NCI-H2171 (cell line): Measurements from ENCODE around the gene HRC.
"Not testable (repeated sequence)": the region's sequence is repeated elsewhere in the genome, so short reads cannot be mapped to it uniquely, and the experiment has no call there.

Experiments used
- DNase-seq: peaks from one replicate; lab custom pipeline; 2025; lab: John Stamatoyannopoulos, UW

Gene HRC

DNA sequence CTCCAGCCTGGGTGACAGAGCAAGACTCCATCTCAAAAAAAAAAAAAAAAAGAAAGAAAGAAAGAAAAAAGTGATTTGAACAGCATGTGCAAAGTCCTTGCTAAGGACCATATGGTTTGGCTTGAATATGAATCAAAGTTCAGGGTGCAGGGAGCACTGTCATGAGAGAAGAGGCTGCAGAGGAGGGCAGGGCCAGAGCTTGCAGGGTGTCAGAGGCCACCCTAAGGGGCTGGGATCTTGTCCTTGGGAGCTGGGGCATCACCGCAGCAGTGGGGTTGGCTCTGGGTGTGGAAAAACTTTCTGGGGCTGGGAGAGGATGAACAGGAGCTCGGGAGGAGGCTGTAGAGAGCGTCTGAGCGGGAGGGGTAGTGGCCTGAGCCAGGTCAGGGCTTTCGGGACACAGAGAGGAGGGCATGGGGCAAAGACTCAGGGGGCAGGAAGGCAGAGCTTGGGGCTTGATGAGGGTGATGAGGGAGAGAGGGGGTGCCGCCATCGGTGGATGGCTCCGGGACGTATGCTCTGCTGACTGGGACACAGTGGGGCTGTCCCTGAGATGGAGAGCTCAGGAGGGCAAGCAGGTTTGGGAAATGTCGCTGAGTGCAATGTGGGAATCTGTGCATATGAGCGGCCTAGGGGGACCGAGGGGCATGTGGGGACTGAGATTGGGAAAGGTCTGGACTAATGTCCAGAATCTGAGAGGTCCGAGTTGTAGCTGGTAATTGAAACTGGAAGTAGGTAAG is 5.4 kb upstream of the HRC start:
- no peak for DNase-seq

DNA sequence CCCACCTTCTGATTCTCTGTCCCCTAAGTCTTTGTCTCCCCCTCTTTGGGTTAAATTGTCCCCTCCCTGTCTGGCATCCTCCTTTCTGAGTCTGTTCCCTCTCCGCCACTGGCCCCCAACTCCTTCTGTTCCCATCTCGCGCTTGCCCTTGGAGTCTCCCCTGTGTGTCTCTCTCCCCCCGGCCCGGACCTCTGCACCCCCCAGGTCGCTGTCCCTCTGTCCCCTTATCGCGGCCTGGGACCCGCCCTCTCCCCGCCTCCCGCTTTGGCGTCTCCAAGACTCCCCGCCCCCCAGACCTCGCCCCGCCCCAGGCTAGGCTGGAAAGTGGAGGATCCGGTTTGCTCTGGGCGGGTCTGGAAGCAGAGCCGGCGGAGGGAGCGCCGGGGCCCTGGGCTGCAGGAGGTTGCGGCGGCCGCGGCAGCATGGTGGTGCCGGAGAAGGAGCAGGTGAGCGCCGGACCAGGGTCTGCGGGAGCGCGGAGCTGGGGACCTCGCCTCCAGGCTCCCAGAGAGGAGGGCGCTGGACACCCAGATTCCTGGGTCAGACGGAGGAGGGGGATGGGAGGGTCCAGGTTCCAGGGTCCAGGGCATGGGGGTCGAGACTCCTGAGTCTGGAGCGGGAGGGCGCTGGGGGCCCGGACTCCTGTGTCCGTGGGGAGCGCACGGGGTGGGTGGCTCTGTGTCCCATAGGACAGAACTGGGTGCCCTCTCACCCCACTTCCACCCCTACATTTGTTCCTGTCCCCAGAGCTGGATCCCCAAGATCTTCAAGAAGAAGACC is 2.4 kb upstream of the HRC start, which contains the start of gene TRPM4:
Gene TRPM4 (plus strand): TSS at position 348 of the 780 bp plus-strand sequence. CDS start 75 bp downstream, at position 423.
- peak; percentile 87 for DNase-seq

DNA sequence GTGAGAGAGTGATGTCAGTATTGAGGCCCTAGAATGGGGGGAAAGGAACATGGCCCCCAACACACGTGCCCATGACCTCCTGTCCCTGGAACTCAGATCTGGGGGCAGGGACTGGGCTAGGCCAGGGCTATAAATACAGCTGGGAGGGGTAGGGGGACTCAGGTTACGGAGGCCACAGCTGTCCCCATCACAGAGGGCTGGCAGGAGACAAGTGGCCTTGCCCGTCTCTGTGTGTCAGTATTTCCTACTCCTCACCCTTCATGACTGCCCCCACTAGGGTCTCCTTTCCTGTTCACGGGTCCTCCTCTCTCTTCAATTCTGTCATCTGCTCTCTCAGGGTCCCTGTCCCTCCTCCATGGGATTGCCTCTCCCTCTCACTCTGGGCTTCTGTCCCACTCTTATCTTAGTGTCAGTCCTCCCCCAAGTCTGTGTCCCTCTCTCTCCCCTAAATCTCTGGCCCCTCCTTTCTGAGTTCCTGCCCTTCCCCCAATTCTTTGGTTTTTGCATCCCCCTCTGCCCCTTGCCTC is 687 bp upstream of the HRC start:
- DNase-seq, result no peak

DNA sequence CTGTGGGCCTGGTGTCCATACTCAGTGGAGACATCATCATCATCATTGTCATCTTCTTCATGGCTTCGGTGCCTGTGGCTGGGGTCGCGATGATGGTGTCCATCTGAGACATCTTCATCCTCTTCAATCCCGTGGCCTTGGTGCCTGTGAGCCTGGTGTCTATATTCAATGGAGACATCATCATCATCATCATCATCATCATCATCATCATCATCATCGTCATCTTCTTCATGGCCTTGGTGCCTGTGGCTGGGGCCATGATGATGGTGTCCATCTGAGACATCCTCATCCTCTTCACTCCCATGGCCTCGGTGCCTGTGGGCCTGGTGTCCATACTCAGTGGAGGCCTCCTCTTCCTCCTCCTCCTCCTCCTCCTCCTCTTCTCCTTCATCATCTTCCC is 917 bp downstream of the HRC start:
- DNase-seq, result no peak

DNA sequence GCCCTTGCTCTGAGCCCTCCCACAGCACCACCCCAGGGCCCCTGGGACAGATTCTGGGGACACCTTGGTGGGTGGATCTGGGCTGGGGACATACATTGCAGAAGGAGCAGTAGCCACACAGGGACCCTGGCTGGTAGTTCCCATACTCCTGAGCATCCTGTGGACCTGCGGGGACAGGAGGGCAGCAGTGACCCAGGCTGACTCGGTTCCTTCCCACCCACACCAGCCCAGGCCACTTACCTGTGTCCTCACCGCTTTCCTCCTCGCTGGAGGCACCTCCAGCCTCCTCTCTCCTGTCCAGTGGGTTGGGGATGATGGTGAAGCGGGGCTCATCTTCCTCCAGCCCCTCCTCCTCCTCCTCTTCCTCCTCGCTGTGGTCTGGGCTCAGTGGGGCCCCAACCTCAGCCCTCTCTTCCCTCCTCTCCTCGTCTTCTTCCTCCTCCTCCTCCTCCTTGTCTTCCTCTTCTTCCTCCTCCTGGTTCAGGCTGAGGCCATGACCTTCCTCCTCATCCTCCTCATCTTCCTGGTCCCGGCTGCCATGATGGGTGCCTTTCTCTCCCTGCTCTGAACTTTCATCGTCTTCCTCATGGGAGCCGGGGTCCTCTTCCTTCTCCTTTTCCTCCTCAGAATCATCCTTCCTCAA is 1.9 kb downstream of the HRC start:
- DNase-seq, result no peak

DNA sequence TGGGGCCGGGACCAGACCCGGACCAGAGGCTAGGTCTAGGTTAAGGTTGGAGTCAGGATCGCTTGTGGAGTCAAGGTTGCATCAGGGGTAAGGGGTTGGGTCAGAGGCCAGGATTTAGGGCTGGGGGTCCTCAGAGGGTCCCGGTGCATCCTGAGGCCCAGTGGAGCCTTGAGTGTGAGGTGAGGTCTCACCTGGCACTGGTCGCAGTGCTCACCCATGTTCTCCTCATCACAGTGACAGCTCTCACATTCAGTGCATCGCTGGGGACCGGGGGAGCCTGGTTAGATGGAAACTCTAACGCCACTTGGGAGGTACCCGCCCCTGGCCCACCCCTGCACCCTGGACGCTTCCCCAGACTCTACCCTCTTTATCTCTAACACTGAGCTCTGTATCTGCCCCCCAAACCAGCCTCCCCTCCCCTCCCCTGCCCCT is 3.1 kb downstream of the HRC start:
- DNase-seq, result no peak

DNA sequence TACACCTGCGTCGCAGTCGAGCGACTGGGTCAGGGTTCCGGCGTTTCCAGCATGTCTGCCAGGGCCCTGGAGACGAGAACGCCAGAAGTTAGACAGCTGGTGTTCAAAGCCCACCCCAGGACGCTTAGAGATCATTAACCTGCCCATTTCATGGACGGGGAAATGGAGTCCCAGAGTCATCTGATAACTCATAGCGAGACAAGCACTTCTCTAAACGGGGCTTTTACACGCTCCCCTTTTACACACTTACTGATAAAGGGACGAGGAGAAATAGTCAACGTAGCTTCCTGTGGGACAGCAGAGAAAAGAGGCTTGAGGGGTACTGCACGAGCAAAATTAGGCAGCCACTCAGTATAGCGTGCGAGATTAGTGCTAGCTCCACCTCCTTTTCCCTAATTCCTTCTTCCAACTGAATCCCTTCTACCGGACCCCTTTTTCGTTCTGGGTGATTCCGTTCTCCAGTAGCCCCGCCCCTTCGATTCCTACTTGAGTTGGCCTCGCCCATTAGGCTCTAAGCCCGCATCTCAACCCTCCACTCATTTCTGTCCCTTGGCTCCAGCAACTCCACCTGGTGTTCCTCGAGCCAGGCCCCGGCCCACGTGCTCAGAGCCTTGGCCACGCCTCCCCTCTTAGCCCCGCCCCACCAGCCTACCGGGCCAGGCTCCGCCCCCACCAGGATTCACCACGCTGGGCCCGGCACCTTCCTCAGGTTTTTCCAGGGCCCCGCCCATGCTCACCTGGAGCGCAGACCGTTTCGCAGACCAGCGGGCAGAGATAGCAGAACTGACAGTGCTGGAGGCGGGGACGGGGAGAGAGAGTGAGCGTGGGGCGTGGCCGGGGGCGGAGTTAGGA is 3.7 kb downstream of the HRC start:
- peak; percentile 87 for DNase-seq

DNA sequence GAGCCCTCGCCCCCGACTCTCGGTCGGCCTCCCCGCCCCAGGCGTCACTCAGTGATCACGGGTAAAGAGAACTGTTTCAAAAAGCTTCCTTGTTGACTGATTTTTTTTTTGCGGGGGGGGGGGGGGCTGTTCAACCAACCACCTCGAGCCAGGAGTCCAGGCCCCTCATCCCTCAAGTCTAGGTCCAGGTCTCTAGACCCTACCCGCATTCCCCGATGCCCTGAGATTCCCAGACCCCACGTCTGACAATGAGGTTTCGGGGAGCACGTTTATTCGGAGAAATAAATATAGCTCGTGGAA is 4.3 kb downstream of the HRC start:
- no peak for DNase-seq

DNA sequence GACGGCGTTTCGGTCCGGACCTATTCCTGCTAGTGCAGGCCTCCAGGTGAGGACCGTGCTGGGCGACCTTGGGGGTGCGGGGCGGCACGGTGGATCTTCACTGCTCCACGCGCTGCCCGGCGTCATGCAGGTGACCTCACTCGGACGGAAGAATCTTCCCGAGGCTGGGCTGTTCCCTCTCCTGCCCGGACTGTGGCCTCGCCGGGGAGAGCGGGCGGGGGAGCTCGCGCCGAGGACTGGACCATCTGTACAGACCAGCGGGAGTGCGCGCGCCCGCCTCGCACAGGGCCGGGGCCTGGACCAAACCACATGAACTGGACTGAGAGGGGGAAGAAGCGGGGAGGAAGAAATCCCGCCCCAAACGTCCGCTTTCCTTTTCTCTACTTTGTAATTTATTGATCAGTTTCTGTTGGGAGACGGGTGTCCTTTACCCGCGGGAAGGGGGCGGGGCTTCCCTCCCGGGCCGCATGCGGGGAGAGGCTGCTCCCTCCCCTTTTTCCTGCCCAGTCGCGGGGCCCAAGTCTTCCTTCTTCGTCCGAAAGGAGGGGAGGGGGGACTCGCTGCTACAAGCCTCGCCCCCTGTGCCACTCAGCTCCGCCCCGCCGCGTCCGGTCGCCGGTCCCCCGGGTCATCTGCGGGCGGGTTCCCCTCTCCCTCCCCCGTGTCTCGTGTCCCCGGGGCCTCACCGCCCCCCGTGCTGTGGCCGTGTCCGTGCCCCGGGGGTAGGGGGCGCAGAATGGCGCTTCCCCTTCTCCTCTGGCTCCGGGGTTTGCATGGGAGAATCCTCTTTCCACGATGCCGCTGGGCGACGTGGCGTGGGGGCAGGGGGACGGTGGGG is 4.9 kb downstream of the HRC start:
- peak; percentile 72 for DNase-seq

DNA sequence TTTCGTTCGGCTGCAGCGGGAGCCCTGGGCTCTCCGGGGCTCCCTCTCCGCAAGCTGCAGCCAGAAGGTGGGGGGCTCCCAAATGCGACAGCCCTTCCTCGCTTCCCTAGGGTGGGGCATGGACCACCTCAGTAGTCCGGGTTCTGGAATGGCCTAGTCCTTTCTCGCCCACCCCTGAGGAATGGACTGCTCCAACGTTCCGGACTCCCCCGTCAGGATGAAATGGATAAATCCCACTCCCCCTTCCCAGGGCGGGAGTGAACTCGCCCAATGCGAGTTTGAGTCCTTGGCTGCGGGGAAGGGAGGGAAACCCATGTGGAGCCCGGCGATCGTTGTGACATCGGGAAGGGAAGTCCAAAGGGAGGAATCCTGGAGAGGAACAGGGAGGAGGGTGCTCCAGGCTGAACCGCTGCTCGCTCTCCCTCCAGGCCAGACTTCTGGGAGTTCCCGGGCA is 5.5 kb downstream of the HRC start:
- DNase-seq, result peak; percentile 76

DNA sequence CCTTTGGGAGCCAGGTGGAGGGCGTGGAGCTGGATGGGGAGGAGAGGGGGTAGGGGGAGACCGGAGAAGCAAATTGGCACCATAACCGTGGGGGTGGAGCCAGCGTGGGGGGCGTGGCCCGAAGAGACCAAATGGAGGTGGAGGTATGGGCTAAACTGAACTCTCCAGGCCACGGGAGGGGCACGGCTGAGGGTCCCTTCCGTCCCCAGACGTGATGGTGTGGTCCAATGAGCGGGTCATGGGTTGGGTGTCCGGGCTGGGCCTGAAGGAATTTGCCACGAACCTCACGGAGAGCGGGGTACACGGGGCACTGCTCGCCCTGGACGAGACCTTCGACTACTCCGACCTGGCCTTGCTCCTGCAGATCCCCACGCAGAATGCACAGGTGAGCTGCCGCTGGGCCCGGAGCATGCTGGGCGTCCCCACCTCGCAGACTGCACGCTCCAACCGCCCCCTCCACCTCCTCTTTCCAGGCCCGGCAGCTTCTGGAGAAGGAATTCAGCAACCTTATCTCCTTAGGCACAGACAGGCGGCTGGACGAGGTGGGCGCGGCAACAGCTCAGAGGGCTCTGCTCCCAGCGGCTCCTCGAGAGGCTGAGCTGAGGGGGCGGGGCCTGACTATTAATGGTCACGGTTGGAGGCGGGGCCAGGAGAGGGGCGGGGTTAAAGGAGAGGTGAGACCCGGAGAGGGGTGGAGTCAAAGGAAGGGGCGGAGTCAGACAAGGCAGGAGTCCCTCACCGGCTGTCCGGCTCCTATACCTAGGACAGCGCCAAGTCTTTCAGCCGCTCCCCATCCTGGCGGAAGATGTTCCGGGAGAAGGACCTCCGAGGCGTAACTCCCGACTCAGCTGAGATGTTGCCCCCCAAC is 6.2 kb downstream of the HRC start:
- peak; percentile 96 for DNase-seq

DNA sequence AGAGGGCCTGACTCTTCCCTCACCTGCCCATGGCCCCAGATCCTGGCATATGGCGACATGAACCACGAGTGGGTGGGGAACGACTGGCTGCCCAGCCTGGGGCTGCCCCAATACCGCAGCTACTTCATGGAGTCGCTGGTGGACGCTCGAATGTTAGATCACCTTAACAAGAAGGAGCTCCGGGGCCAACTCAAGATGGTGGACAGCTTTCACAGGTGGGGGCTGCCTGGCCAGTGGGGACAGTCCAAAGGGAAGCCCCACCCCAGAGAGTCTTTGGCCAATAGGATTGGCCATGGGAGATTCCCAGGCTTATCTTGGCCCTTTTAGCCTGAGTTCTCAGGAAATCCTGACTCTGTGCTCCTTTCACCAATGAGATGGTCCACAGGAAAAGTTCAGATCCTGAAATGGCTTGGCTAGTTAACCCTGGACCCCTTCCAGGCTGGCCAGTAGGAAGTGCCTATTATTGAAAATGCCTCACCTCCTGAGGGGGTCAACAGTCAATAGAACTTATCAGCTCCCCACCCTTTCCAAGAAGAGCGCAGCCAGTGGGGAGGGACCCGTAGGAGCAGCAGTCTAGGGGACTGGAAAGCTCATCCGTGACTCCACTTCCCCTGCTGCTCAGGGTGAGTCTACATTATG is 7.0 kb downstream of the HRC start:
- no peak for DNase-seq

DNA sequence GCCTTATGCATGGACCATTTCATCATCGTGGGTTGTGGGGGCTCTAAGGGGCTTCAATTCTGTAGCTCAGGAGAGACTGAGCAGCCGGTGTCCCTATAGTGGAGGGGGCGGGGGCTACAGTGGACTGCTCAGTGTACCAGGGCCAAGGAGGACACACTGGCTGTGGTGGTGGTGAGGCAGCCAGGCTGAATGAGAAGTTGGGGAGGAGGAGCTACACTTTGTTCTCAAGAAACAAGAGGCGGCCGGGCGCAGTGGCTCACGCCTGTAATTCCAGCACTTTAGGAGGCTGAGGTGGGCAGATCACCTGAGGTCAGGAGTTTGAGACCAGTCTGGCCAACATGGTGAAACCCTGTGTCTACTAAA is 8.8 kb downstream of the HRC start:
- DNase-seq, result not testable (repeated sequence)

DNA sequence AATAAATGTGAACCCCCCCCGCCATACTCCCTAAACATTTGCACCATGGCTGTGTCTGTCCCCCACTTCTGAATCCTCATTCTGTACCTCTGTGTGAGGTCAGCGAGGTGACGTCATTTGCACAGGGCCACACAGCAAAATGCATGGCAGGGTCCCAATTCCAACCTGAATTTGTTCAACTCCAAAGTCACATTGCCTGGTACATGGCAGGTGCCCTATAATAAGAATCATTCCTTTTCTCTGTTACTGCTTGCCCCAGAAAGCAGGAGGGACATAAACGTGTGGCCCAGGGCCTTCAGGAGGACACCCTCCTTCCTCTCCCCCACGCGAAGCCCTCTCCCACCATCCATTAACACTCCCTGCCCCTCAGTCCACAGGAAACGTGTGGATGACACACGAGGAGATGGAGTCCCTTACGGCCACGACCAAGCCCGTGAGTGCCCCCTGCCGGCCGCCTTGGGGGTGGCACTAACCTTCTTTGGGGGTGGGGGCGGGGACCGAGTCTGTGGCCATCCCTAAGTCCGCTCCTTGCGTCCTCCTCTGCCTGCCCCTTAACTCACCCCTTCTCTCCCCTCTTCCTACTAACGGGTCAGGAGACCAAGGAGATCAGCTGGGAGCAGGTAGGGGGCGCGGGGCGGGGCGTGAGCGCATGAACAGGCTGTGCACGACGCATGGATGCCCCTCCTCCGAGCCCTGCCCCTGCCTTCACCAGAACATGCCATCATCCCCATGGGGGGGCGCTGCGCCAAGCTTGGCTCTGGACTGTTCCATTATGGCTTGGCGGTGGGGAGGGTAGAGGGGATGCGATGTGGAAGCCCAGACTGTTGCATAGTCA is 9.4 kb downstream of the HRC start:
- no peak for DNase-seq

DNA sequence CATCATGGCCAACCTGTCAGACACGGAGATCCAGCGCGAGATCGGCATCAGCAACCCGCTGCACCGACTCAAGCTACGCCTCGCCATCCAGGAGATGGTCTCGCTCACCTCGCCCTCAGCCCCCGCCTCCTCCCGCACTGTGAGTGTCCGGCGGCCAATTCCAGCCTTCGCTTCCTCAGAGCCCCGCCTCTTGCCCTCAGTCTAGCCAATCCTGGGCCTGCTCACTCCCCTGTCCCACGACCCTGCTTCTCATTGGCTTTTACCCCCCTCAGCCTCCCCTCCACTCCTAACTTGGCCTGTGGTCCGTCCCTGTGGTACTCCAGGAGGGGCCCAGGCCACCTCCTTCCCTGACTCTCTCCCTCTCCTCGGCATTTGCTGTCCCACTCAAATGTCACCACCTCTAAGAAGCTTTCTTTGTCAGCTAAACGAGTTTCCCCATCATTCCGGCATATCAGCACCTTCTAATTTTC is 12.3 kb downstream of the HRC start:
- peak; percentile 41 for DNase-seq

DNA sequence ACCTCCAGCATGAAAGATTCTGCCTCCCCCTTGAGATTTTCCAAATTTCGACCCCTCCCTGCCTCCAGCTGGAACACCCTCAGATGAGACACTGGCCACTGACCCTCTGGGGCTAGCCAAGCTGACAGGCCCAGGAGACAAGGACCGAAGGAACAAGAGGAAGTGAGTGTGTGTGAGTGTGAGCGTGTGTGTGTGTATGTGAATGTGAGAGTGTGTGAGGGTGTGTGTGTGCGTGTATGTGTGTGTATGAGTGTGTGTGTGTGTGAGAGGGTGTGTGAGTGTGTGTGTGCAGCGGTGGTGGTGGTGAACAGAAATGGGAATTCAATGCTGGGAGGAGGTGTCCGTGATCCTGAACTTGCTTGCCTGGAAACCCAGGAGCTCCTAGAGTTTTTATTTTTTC is 13.8 kb downstream of the HRC start:
- no peak for DNase-seq

DNA sequence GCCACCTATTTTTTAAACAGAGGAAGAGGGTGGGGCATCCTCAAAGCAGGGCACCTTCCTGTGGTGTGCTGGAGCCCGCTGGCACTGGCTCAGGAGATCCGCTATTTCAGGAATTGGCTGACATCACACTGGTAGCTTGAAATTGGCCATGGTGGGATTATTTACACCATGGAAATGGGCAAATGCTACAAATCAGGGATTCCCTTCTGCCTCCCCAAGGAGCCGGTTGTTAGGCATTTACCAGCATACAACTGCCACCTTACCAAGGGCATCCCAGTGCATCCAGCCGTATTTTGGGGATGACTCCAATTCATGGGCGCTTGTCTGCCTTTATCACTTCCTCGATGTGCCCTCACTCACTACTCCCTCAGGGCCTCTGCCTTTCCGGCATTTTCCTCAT is 14.2 kb downstream of the HRC start:
- no peak for DNase-seq

DNA sequence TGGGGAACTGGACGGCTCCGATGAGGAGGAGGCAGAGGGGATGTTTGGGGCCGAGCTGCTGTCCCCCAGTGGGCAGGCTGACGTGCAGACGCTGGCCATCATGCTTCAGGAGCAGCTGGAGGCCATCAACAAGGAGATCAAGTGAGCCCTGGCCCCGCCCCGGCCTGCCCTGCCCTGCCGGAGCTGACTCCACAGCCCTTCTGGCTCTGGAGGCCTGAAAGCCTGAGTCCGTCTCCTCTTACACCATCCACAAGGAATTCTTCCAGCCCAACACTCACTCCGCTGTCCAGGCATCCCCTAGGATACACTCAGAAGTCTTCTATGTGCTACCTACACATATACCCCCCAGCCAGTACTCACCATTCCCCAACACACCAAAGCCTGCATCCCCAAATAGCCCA is 18.4 kb downstream of the HRC start:
- no peak for DNase-seq
